Measurements from ENCODE around the gene BRF1.

DNA sequence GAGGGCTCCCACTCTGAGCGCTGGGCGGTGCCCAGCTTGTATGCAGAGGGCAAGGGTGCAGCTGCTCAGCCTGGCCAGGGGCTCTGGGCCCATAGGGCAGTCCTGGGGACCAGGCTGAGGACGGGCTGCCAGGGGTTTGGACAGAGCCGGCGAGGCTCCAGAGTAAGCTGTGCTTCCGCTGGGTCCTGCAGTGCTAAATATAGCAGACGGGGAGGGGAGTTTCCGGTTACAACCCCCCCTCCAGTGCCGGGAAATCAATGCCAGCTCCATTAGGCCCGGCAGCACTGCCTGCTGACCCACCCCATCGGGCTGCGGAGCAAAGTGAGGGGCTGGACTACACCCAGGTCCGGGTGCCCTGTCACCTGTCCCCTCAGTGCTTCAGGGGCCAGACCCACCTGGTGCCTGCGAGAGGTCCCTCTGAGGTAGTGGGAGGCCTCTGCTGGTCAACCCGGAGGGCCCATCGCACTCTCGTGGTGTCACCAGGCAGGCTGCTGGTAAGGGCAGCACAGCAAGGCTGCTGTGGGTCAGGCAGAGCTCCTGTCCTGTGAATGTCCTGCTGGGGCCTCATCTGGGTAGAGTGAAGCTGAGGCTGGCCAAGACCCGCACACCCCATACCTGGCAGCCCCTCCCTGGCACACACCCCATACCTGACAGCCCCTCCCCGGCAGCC lies 129.7 kb downstream of the BRF1 start:
- TF ChIP-seq, protein P1, sequence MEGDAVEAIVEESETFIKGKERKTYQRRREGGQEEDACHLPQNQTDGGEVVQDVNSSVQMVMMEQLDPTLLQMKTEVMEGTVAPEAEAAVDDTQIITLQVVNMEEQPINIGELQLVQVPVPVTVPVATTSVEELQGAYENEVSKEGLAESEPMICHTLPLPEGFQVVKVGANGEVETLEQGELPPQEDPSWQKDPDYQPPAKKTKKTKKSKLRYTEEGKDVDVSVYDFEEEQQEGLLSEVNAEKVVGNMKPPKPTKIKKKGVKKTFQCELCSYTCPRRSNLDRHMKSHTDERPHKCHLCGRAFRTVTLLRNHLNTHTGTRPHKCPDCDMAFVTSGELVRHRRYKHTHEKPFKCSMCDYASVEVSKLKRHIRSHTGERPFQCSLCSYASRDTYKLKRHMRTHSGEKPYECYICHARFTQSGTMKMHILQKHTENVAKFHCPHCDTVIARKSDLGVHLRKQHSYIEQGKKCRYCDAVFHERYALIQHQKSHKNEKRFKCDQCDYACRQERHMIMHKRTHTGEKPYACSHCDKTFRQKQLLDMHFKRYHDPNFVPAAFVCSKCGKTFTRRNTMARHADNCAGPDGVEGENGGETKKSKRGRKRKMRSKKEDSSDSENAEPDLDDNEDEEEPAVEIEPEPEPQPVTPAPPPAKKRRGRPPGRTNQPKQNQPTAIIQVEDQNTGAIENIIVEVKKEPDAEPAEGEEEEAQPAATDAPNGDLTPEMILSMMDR (IDR thresholded peaks at IDR 0.05; ENCODE audit: insufficient read depth, low read length, poor library complexity, severe bottlenecking), result no peak
- no peak for TF ChIP-seq EZH2phosphoT487 (conservative IDR thresholded peaks at IDR 0.05; ENCODE audit: low read length)

Measured in SU-DHL-6 (cell line).